IPS DF 4.7 (cell line): ENCODE results near the gene ASGR2.
"Not testable (repeated sequence)": the region's sequence is repeated elsewhere in the genome, so short reads cannot be mapped to it uniquely, and the experiment has no call there.

Experiments
- DNase-seq: peaks from one replicate; pipeline ENCODE4 v3.0.0-alpha.2; 2013; ENCODE audit warnings: low spot score; ENCODE audit errors: extremely low read depth

The ASGR2 gene

GRCh38 chr17:7126386-7126785, 11.8 kb upstream of the ASGR2 start:
- not testable (repeated sequence) for DNase-seq

- DNase-seq = no peak
Observed at GRCh38 chr17:7124923-7125322, 10.3 kb upstream of the ASGR2 start.

- DNase-seq = no peak
Observed at GRCh38 chr17:7123844-7124243, 9.2 kb upstream of the ASGR2 start.

- DNase-seq = no peak
Observed at GRCh38 chr17:7122381-7122780, 7.8 kb upstream of the ASGR2 start.

- DNase-seq = not testable (repeated sequence)
Observed at GRCh38 chr17:7120635-7121034, 6.0 kb upstream of the ASGR2 start.

- DNase-seq = no peak
Observed at GRCh38 chr17:7120123-7120522, 5.5 kb upstream of the ASGR2 start.

- no peak for DNase-seq
Observed at GRCh38 chr17:7119314-7119713, 4.7 kb upstream of the ASGR2 start.

- DNase-seq = no peak
Observed at GRCh38 chr17:7114875-7115614, 423 bp upstream of the ASGR2 start.

GRCh38 chr17:7113273-7114071, 1.1 kb downstream of the ASGR2 start:
- DNase-seq = no peak

GRCh38 chr17:7112510-7113108, 2.0 kb downstream of the ASGR2 start:
- DNase-seq = no peak

- no peak for DNase-seq
Observed at GRCh38 chr17:7111784-7112509, 2.7 kb downstream of the ASGR2 start.

GRCh38 chr17:7110617-7111306, 3.9 kb downstream of the ASGR2 start:
- DNase-seq = no peak

GRCh38 chr17:7109461-7110322, 4.9 kb downstream of the ASGR2 start:
- no peak for DNase-seq

GRCh38 chr17:7108981-7109380, 5.6 kb downstream of the ASGR2 start:
- DNase-seq = no peak

- no peak for DNase-seq
Observed at GRCh38 chr17:7108560-7108925, 6.1 kb downstream of the ASGR2 start.

GRCh38 chr17:7107795-7108559, 6.6 kb downstream of the ASGR2 start:
- no peak for DNase-seq

- no peak for DNase-seq
Observed at GRCh38 chr17:7107012-7107754, 7.4 kb downstream of the ASGR2 start.

GRCh38 chr17:7102421-7102820, 12.2 kb downstream of the ASGR2 start:
- DNase-seq = no peak

GRCh38 chr17:7101531-7101930, 13.1 kb downstream of the ASGR2 start:
- no peak for DNase-seq
